Activated naive CD4-positive, alpha-beta T cell treated with anti-CD3 and anti-CD28 coated beads, Interleukin-2, amount 50 U/mL, for 72 hours (primary cell): ENCODE measurements around the gene DRC7. TPM values are rescaled to one million over a fixed set of nuclear protein-coding genes. Genes with fewer than 3 reads are reported as not detected.

Experiments
- ATAC-seq, 2 donors: fragments of 150-1000 bp; cut with Tn5 transposase; 2 replicates each; pipeline ENCODE4 v1.10.0; 2021; ENCODE audit warnings: mild to moderate bottlenecking in 2 of 2, moderate library complexity in 2 of 2
- DNase-seq, 2 donors: peaks; one replicate each; pipeline ENCODE4 v3.0.0; 2021 to 2022; ENCODE audit warnings: low spot score in 2 of 2
- H3K27ac Mint-ChIP-seq, 2 donors: one replicate each; pipeline ENCODE4 v1.8.0; 2022; ENCODE audit warnings: mild to moderate bottlenecking in 2 of 2, mixed read lengths in 2 of 2
- H3K36me3 Mint-ChIP-seq, 2 donors: one replicate each; pipeline ENCODE4 v1.8.0; 2022; ENCODE audit warnings: mixed read lengths in 2 of 2
- H3K9me3 Mint-ChIP-seq, 2 donors: one replicate each; pipeline ENCODE4 v1.8.0; 2022; ENCODE audit warnings: mixed read lengths in 2 of 2
- total RNA-seq, 2 donors: library from RNA; stranded (reverse); gene quantifications; one replicate each; pipeline ENCODE4 v1.2.3, GENCODE V29; 2022

DRC7 gene
- total RNA-seq, 2 donors from 2014 or later, result not detected

DNA sequence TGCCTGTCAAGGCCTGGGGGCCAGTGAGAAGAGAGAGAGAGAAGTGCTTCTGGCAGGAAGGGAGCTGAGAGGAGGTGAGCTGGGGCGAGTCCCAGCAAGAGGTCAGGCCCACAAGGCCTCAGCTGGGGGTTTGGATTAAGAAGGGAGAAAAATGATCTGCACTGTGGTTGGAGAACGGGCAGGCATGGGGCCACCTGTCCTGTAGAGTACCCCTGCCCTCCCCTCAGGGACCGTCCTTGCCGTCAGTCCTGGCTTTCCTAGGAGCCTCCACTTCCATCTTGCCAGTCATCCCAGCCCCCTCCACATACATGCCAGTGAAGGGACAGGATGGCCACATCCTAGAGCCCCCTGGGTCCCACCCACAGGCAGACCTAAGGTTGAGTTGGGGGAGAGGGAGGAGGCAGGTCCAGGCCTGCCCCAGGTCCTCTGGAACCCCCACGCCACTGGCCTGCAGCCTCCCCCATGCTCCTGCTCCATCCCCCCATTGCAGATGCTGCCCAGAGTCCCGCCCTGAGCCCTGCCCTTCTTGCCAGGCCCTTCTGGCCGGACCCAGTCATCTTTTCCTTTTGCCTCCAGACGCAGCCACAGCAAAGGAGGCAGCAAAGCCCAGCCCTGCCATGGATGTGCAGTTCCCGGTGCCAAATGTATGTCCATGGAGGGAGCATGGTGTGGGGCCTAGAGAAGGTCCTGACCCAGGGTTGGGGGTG, 59.9 kb downstream of the DRC7 start:
- H3K27ac Mint-ChIP-seq, result peak overlapping the region; percentile 52 to 69
- H3K9me3 Mint-ChIP-seq, result no peaks in the 10 kb centered on the region
- DNase-seq (no peak), ATAC-seq (no peak)
- no peaks in the 10 kb centered on the region for H3K36me3 Mint-ChIP-seq

DNA sequence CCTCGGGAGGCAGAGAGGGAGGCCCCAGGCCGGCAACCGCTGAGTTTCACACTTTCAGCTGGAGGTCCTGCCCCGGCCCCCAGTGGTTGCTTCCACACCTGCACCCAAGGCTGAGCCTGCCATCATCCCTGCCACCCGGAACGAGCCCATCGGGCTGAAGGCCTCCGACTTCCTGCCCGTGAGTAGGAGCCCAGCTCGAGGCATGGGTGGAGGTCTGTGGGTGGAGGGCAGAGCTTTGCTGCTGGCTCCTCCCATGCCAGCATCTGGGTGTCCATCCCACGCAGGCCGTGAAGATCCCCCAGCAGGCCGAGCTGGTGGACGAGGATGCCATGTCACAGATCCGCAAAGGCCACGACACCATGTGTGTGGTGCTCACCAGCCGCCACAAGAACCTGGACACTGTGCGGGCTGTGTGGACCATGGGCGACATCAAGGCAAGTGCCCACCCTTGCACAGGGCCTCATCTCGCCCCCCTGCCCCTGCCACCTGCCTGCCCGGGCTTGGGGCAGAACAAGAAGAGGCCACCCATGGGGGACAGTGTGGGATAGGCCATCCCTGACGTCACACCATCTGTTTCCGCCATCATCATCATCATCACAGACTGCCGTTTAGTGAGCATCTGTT, 60.6 kb downstream of the DRC7 start:
- no peak for ATAC-seq
- H3K27ac Mint-ChIP-seq, result peak overlapping the region in 1 of 2 donors; percentile 52

DNA sequence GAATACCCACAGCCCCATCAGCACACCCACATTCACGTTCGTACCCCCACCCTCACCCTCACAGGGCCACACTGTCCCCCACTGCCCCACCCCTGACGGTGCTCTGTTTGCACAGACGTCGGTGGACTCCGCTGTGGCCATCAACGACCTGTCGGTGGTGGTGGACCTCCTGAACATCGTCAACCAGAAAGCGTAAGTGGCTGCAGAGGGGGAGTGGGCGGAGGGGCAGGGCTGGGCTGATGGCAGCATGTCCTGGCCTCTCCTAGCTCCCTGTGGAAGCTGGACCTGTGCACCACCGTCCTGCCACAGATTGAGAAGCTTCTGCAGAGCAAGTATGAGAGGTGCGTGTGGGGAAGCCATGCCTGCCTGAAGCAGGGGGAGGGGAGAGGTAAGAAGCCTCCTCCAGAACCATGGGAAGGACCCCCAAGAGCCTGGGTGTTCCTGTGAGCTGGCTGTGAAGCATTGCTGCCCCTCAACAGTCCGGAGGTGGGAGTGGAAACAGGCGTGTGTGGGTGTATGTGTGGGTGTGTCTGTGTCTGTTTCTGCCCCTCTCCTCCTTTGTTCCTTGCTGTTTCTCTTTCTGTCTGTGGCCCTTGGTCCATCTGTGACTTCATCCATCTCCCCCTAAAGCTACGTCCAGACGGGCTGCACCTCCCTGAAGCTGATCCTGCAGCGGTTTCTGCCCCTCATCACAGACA, 61.3 kb downstream of the DRC7 start:
- H3K9me3 Mint-ChIP-seq, result no peaks in the 10 kb centered on the region
- ATAC-seq (no peak), DNase-seq (no peak)
- peak overlapping the region in 1 of 2 donors; percentile 75 for H3K27ac Mint-ChIP-seq
- H3K36me3 Mint-ChIP-seq, result no peaks in the 10 kb centered on the region

More for the DNA sequence above, 60.6 kb downstream of the DRC7 start:
- DNase-seq, result no peak
- H3K36me3 Mint-ChIP-seq, result no peaks in the 10 kb centered on the region
- no peaks in the 10 kb centered on the region for H3K9me3 Mint-ChIP-seq

DNA sequence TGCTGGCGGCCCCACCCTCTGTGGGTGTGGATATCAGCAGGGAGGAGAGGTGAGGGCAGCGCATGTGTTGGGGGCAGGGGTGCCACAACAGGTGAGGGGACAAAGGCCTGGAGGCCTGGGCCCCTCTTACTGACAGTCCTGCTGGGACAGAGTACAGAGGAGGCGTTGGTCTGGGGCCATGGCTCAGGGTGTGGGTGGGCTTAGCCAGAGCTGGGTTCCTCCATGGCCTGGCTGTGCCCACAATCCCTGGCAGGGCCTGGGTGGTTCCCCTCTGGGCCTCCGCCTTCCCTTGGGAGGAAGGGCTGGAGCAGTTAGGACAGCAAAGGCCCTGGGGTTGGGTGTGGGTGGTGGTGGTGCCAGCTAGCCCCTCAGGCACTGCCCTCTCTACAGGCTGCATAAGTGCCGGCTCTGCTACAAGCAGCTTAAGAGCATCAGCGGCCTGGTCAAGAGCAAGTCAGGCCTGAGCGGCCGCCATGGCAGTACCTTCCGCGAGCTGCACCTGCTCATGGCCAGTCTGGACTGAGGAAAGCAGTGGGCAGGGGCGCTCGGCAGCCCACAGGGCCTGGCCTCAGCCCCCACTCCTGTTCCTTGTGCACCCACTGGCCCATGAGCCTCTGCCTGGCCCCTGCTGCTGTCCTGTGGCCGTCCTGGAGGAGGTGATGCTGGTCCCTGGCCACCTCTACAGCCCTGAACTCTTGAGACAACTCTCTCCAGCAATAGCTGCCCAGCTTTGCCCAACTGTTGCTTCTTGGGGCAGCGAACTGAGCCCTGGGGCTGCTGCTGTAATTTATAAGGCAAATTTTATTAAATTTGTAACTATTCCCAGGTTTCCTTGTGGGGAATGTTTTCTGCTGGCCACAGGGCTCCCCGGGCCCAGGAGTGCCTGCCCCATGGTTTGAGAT, 62.1 kb downstream of the DRC7 start:
- no peaks in the 10 kb centered on the region for H3K9me3 Mint-ChIP-seq
- ATAC-seq, result peak; percentile 2 to 10
- peak overlapping the region in 1 of 2 donors; percentile 75 for H3K27ac Mint-ChIP-seq
- no peaks in the 10 kb centered on the region for H3K36me3 Mint-ChIP-seq
- DNase-seq, result no peak

DNA sequence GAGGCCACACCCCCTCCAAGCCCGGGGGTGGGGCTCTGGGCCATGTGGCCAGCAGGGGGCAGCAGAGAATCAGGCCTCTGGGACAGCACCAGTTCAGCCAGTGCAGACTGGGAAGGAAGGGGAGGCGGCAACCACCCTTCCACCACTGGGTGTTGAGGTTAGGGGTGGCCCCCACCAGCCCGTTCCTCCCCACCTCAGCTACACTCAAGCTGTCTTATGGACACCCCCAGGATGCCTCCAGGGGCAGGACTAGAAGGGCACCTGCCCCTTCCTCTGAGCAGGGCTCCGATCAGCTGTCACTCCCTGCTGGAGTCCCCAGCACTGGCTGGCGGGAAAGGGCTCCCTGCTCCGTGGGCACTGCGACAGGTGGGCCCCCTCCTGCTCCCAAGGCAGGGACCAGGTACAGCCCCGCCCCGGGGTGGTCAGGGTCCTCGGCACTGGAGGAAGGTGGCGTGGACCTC, 62.8 kb downstream of the DRC7 start:
- DNase-seq, result peak; percentile 80 to 97
- ATAC-seq, result peak; percentile 93 to 95
- Mint-ChIP-seq H3K27ac (no peak overlapping the region), H3K9me3 (no peaks in the 10 kb centered on the region), H3K36me3 (no peaks in the 10 kb centered on the region)

DNA sequence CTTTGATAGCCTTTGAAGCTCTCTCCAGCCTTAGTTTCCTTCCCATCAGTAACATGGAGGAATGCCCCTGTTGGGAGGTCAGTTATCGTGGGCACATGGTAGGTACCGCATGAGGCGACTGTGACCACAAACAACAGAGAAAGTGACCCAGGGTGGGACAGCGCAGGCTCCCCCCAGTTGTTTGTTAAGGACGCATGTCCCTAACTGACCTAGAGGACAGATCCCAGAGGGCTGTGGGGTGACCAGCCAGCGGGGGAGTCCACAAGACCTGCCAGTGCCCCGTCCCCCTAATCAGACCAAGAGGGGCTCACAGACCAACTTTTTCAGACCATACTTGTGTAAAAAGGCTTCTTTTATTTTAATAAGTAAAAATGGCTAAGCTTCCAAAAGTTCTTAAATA, 63.3 kb downstream of the DRC7 start:
- Mint-ChIP-seq H3K36me3 (no peaks in the 10 kb centered on the region), H3K27ac (no peak overlapping the region), H3K9me3 (no peaks in the 10 kb centered on the region)
- ATAC-seq (no peak), DNase-seq (no peak)

DNA sequence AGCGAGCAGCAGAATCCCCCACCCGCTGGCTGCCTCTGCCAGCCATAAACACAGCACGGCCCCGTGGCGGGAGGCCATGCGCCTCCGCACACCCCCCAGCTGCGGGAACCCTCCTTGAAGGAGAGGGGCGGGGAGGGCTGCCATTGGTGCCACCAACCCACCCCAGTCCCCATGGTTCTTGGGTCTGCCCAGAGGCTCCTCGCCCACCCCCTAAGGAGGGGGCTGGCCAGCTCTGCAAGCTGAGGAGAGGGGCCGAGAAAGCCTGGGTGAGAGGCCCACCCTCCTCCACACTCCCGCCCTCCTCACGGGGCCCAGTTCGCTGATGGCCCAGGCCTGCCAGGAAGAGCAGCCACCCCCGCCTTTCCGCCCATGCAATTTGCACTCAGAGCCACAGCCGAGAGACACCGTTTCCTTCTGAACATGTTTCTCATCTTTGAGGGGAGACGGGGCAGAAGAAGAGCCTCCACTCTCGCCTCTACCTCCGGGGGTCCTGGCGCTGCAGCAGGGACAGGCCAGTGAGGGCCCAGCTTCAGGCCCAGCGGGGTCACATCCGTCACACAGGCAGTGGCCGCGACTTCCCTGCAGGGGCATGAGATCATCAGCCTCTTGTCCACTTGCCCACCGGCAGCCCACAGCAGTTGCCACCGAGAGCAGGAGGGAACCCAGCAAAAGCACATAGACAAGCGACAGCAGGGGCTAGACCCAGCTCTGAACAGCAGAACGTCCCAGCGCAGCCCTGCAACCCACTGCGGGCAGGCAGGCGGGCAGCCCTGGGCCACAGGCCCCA, 63.9 kb downstream of the DRC7 start:
- Mint-ChIP-seq H3K27ac (peak overlapping the region in 1 of 2 donors; percentile 68), H3K9me3 (no peaks in the 10 kb centered on the region), H3K36me3 (no peaks in the 10 kb centered on the region)
- no peak for DNase-seq
- no peak for ATAC-seq

DNA sequence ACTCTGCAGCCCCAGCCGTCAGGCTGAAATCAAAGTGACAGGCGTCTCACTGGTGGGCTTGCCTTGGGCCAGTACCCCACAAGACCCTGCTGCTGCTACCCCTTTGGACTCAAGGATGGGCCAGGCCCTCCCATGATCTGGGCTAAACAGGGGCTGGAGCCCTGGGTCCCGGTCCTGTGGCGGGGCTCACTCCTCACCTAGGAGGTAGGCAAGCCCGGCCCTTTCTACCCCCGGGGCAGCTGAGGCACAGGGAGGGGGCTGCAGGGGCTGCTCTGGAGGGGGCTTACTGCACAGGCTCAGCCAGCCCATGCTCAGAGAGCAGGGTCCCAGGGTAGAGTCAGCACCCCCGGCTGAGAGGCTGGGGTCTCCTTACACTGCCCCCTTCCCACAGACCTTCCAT, 64.5 kb downstream of the DRC7 start:
- no peak for DNase-seq
- no peaks in the 10 kb centered on the region for H3K36me3 Mint-ChIP-seq
- no peak for ATAC-seq
- H3K27ac Mint-ChIP-seq, result no peak overlapping the region
- no peaks in the 10 kb centered on the region for H3K9me3 Mint-ChIP-seq

DNA sequence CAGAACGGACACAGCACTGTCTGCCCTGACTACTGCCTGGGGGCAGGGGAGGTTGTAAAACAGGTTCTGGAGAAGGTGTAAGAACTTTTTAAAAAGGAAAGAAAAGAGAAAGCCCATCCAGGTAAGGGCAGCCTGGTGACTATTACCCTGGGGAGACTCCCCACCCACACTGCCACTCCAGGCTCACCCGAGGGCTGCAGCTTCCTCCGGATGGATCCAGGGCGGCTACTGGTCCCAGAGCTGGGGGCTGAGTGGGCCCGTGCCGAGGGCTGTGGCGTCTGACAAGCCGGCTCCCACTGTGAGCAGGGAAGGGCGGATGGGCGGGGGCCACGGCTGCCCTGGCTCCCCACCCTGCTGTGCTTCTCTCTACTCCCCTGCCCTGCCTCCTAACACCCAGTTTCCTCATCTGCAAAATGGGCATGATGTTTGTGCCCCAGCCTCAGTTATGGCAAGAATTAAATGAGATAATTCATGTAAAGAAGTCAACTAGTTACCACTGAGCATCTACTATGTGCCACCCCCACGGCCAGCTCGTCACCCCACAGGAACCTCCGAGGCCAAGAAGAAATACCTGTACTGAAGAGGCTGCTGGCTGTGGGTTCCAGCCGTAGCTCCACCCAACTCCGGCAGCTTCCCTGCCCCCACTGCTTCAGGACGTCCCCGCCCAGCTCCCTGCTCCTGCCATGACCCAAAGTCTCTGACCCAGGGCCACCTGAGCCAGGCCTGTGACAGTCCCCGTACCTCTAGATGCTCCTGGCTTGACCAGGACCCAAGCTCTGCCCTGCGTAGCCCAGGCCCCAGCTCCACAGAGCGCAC, 65.1 kb downstream of the DRC7 start:
- ATAC-seq, result no peak
- Mint-ChIP-seq H3K36me3 (no peaks in the 10 kb centered on the region), H3K9me3 (no peaks in the 10 kb centered on the region), H3K27ac (peak overlapping the region in 1 of 2 donors; percentile 53)
- DNase-seq, result no peak

DNA sequence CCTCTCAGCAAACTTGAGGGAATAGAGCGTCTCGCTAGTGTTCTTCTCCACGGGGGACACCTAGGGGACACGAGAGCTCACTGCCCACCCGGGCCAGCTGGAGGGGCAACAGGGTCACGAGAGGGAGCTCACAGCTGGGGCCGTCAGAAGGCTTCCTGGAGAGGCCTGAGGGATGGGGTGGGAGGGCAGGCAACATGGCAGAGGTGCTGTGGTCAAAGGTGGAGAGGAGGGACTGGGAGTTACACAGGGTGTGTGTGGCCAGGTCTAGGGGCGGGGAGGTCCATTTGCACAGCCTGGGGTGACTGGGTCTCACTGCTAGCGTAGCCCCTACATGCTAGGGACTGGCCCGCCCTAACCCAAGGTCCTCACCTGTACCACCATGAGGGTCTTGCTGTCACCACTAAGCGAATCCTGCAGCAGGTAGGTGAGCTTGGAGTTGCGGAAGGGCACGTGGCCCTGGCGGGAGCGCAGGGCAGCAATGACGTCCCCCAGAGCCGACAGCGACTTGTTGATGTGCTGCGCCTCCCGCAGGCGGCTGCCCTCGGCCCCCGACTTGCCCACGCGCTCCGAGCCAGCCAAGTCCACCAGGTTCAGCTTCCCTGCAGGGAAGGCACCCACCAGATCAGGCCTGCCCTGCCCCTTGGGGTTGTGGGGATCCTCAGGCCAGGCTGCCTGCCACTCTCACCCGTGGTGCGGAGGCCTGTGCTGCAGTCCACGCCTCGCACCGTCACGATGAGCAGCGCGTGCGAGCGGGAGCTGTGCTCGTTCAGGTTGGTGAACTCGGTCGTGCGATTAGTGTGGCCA, 66.0 kb downstream of the DRC7 start:
- H3K9me3 Mint-ChIP-seq, result no peaks in the 10 kb centered on the region
- DNase-seq (no peak), ATAC-seq (no peak)
- no peaks in the 10 kb centered on the region for H3K36me3 Mint-ChIP-seq
- no peak overlapping the region for H3K27ac Mint-ChIP-seq

DNA sequence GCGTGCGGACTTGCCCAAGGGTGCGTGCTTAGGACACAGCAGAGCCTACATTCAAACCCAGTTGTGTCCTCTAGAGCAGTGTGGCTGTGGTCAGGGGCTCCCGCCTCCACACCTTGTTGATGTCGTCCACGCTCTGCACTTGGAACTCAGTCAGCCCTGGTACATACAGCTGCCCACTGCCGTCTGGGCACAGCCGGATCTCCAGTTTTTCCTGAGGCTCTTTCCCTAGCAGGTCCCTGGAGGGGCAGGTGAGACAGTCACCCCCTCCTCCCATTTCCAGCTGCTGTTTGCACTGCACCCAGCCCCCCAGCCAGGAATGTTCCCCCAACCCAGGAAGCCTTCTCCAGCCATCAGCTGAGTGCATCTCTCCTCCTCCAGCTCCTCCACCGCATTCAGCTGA, 66.7 kb downstream of the DRC7 start:
- Mint-ChIP-seq H3K36me3 (no peaks in the 10 kb centered on the region), H3K27ac (peak overlapping the region in 1 of 2 donors; percentile 82), H3K9me3 (no peaks in the 10 kb centered on the region)
- no peak for ATAC-seq
- DNase-seq, result no peak

DNA sequence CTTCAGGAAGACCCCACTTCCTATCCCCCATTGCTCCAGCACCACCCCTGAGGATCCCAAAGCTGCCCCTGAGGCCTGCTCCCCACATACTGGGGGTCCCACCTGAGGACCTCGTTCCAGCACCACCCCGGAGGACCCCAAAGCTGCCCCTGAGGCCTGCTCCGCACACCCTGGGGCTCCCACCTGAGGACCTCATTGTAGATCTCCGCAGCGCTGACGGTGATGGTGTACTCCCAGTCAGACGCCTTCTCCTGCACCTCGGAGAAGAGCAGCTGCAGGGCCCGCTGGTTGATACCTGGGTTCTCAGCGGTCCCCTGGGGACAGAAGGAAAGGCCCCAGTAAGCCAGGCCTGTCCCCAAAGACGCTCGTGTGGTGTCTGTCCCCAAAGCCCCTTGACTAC, 67.4 kb downstream of the DRC7 start:
- DNase-seq (no peak), ATAC-seq (no peak)
- Mint-ChIP-seq H3K36me3 (no peaks in the 10 kb centered on the region), H3K27ac (no peak overlapping the region), H3K9me3 (no peaks in the 10 kb centered on the region)

DNA sequence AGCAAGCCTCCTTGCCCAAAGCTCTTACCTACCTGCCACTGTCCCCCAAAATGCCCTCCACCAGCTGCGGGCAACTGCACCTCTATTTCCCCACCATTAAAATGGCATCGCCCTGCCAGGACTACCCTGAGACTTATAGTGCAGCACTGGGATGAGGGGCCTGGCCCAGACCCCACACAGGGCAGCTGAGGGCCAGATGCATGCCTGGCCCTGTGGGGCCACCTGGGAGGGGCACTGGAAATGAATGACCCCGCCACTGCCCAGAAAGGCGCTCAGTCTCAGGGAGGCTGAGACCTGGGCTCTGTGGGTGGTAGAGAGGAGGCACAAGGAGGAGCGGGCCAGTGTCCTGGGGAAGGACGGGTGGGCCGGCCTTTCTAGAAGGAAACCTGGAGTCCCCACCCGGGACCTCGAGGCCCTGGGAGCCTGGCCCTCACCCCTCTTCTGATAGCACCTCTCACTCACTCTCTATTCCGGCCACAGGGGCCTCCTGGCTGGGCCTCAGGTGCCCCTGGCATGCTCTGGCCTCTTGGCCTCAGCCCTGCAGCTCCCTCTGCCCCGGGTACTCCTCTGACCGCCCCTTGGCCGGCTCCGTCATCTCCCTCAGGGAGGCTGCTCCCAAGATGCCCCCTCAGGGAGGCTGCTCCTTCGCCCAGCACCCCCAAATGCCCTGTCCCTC, 67.9 kb downstream of the DRC7 start:
- ATAC-seq (no peak), DNase-seq (no peak)
- Mint-ChIP-seq H3K27ac (no peak overlapping the region), H3K36me3 (no peaks in the 10 kb centered on the region), H3K9me3 (no peaks in the 10 kb centered on the region)

DNA sequence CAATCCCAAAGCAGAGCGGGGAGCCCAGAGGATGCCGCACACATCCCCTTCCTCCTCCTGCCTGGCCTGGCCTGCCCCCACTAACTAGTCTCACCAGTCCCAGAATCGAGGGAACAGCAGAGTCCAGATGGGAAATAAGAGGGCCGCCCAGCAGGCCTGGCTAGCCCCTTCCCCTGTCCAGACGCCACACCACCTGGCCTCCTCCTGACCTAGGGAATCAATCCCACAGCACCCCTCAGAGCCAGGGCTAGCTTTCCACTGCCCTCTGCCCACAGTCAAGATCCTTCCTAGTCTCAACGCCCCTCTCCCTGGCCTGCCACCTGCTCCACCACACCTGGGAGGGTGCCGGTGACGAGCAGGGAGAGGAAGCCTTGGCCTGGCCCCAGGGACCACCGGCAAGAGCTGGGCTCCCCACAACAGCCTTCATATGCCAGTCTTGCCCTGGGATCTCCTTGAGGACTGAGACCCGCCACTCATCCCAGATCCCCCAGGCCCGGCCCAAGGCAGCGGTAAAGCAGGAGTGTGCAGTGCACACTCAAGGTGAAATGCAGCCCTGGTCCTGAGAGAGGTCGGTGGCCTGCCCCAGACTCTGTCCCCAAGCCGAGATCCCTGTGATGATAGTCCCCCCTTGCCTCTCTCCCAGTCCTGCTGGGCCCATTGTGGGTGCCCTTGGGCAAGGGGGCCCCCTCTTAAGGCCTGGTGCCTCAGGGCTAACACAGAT, 68.8 kb downstream of the DRC7 start:
- no peak overlapping the region for H3K27ac Mint-ChIP-seq
- ATAC-seq (no peak), DNase-seq (no peak)
- no peaks in the 10 kb centered on the region for H3K9me3 Mint-ChIP-seq
- no peaks in the 10 kb centered on the region for H3K36me3 Mint-ChIP-seq
